Activated CD4-positive, alpha-beta T cell treated with anti-CD3 and anti-CD28 coated beads for 4 hours (primary cell): ENCODE measurements around the gene LUC7L.
"Not testable (repeated sequence)": the region's sequence is repeated elsewhere in the genome, so short reads cannot be mapped to it uniquely, and the experiment has no call there.

Source experiments
- DNase-seq, 2 donors: peaks; one replicate each; pipeline ENCODE4 v3.0.0-alpha.2; 2020

Gene LUC7L

DNA sequence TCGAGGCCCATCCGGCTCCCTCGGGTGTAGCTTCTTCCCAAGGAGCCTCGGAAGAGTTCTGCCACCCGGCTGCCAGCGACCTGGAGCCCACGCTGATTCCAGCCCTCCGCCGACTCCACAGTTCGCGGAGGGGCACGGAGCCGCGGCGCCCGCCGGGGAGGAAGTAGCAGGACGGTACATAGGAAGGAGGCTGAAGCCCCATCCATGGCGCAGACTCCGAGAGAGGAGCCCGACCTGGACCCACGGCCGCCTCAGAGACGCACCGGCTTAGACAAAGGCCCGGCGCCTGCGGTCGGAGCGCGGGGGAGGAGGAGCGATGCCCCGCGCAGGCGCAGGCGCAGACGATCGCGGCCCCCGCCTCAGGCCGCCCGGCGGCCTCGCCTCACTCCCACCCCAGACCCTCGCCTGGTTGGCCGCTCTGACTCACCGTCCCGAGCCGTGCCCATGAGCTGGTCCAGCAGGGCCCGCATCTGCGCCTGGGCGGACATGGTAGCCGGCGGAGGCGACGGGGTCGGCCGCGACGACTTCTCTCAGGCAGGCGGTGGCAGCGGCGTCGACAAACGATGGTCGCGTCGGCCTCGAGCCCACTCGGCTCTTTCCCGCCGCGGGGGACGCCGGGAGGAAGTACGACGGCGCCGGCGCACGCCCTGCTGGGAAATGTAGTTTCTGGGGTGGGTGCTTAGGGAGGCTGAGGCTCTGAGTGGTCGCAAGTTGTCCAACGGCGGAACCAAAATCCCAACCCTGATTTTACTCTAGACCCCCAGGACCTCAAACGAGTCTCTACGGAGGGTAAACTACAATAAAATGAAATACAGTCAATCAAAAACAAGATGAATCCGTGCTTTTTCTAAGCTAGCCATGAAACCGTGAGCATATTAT, at the start of gene LUC7L:
TSS of gene LUC7L (minus strand) at position 598 of the 879 bp plus-strand sequence. CDS start at position 488, 110 bp downstream.
- peak; percentile 83 to 84 for DNase-seq

DNA sequence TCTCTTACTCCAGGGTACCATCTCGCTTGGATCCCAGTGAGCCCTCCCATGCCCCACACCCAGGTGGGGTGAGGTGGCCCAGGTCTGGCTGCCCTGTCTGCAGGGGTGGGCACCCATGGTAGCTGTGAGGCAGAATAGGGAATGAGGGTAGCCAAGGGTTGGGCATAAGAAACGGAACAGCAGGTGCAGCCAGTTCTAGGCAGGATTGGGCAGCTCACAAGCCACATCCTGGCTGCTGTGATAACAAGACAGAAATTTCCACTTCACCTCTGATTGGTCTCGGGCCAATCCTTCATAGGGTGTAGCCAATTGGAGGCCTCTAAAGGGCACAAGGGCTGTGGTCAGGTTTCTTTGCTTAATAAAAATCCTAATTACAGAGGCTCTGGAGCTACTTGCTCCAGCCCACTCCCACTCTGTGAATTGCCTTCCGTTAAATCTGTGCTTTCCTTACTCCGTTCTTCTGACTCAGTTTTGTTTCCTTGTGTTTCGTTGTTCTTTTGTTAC, 49.7 kb upstream of the LUC7L start:
- DNase-seq: no peak

DNA sequence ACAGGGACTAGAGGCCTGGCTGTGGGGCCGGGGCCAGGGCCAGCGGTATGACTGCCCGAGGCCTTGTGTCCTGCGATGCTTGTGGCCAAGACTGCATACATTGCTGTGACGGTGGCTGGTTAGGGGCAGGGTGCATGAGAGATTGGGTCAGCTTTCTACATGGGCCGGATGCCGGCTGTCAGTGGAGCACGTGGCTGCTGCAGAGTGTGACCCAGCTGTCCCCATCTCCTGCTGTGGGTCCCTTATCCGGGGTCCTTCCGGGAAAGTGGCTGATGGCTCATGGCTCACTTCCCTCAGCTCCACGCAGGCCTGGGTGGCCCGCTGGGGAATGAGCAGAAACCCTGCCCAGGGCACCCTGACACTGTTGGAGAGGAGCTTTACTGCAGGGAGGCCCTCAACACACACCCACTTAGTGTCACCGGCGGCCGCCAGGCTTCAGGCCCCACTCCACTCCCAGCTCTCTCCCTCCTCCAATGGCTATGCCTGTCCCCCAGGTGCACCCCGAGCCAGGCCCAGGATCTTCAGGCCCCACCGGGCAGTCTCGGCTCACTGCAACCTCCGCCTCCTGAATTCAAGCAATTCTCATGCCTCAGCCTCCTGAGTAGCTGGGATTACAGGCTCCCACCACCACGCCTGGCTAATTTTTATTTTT, 47.3 kb upstream of the LUC7L start:
- DNase-seq: no peak

GRCh38 chr16:275786-276232, 46.6 kb upstream of the LUC7L start, which contains the start of gene RGS11:
Gene RGS11, minus strand, starts transcription at chr16:275944. Its CDS starts 33 bp downstream, at chr16:275911.
- DNase-seq: no peak

DNA sequence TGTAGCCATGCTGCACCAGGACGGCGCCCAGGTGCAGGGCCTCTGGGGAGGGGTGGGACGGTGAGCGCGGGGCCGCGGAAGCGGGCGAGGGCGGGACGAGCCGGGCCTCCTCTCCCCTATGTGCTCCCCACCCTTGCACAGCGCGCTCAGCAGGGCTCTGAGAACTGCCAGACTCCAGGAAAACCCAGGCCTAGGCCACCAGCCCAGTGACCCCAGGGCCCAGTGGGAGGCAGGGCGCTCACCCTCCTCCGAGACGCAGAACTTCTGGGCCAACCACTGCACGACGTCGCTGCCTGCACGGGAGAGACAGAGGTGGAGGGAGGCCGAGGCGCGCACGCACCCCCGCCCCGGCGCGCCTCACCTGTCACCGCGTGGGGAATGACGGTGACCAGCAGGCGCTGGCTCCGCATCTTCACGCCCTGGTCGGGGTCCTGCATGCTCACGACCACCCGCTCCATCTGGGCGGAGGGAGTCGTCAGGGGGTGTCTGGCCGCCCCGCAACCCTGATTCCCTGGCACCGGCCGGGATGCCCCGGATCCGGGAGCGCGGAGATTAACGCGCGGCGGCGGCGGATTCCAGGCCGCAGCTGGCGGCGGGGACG, 45.9 kb upstream of the LUC7L start:
- no peak for DNase-seq

DNA sequence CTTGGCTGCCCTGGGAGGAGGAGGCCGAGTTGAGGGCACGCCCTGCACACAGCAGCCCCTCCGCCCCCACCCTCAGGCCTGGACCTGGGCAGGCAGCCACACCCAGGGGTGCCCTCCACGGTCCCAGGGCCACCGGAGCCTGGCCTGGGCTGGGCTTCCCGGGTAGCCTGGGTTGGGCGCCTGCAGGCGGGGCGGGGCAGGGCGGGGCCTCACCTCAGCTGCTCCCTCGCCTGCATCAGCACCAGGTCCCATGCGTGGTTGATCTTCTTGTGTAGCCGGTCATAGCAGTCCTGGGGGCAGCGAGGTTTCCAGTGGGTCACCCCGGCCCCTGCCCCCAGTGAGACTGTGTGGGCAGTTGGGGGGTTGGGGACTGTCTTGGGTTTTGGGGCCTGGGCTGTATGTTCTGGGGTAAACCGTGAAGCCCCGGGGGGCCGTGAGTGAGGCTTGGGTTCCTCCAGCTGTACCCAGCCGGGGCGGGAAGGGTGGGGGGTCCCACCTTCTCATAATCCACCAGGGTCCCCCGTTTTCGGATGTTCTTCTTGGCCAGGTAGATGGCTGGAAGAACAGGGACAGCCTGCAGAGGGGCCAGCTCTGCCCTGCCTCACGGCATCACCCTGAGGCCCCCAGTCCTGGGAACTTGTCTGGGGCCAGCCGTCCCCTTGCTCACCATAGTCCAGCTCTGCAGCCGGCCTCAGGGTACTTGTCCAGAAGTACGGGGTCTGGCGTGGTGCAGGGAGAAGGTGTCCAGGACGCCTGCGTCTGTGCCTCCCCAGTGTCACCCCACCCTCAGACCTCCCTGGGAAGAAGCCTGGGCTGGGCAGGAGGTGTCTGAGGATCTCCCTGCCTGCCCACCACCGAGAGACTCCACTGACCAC, 44.5 kb upstream of the LUC7L start:
- no peak for DNase-seq

DNA sequence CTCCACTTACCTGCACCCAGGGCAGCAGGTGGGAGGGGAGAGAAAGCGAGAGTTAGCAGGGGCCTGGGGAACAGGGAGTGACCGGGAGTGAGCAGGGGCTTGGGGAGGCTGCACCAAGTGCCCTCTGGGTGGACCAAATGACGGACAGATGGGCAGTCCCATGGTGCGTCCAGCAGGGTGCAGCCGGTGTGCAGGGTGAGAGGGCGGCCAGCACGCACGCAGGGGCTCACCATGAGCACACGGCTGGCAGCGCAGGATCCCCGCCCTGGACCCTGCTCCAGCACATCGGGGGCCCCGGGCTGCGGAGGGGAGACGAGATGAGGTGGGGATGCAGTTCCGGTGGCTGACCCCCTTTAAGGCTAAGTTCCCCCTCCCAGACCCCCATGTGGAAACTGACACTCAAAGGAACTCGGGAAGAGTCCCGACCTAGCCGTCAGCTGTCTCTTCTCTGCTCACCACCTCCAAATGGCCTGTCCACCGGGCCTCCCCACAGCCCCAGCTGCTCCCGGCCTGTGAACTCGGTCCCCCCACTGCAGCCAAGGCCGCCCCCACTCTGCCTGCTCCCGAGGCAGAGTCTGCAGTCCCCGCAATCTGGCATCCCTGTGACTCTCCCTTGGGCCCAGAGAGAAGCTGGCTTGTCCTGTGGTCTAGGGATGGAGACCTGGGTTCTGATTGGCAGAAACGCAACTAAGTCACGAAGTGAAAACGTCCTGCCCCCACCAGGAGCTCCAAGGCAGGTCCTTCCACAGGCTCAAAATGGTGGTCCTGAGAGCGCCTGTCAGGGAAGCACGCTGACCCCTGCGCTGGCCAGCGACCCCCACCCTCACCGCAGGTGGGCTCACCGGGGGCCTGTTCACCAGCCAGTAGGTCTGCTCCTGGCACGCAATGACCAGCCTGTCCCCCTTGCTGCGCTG, 43.6 kb upstream of the LUC7L start:
- no peak for DNase-seq

- DNase-seq: no peak
Measured at GRCh38 chr16:270381-271255, 41.4 kb upstream of the LUC7L start.

- no peak for DNase-seq
Measured at GRCh38 chr16:269061-269796, 40.0 kb upstream of the LUC7L start.

GRCh38 chr16:268141-269053, 39.1 kb upstream of the LUC7L start:
- DNase-seq: no peak

DNA sequence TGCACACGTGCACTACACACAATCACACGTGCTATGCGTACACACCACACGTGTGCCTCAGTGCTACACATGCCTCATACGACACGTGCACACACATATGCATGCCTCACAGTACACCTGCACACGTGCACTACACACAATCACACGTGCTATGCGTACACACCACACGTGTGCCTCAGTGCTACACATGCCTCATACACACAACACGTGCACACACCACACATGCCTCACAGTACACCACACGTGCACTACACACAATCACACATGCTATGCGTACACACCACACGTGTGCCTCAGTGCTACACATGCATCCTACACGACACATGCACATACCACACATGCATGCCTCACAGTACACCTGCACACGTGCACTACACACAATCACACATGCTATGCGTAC, 38.3 kb upstream of the LUC7L start:
- DNase-seq: not testable (repeated sequence)

- no peak for DNase-seq
Measured at GRCh38 chr16:266258-267164, 37.3 kb upstream of the LUC7L start.

GRCh38 chr16:265711-266110, 36.5 kb upstream of the LUC7L start:
- DNase-seq: no peak

- DNase-seq: no peak
Measured at GRCh38 chr16:265002-265529, 35.8 kb upstream of the LUC7L start.

DNA sequence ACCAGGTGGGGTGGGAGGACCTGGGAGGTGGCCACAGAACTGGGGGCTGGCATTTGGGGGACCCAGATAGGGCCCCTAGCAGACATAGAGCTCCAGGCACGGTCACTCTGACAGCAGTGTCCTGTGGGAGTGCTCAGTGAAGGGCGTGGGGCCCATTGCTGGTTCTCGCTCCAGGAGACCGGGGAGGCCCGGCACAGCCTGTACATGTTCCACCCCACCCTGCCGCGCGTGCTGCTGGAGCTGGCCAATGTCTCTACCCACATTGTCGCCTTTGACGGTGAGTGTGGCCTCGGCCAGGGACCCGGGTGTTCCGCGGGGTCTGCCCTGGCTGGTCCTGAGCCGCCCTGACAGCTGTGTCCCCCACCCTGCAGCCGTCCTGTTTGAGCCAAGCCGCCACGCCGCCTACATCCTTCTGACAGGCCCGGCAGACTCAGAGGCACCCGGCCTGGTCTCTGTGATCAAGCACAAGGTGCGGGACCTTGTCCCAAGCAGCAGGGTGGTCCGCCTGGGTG, 35.2 kb upstream of the LUC7L start:
- DNase-seq: no peak

DNA sequence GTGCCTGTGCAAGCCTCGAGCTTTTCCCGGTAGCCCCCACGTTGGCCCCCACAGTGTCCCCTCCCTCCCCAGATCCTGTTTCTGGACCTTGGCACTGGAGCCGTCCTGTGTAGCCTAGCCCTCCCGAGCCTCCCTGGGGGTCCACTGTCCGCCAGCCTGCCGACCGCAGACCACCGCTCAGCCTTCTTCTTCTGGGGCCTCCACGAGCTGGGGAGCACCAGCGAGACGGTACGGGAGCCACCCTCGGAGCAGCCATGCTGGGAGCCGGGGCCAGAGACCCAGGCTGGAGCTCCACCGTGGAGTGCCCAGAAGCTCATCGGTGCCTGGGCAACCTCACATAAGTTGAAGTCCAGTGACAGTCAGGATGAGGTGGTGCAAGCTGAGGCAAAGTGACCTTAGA, 34.7 kb upstream of the LUC7L start:
- DNase-seq: no peak
